Vagina (tissue), 2 donors: ENCODE measurements around the gene ADI1. TPM values are rescaled to one million over a fixed set of nuclear protein-coding genes. Genes with fewer than 3 reads are reported as not detected.

ENCODE experiments used
- DNase-seq, 2 donors: peaks; one replicate each; pipeline ENCODE4 v3.0.0-alpha.2; 2017; ENCODE audit errors: extremely low spot score in 2 of 2
- H3K27ac ChIP-seq: fragments of 200-600 bp; sonication (generic); one replicate; pipeline ENCODE4 v1.5.1; 2019
- H3K27me3 ChIP-seq: fragments of 200-600 bp; sonication (generic); one replicate; pipeline ENCODE4 v1.5.1; 2019
- H3K36me3 ChIP-seq, 2 donors: fragments of 200-600 bp; sonication (generic); one replicate each; pipeline ENCODE4 v1.5.1; 2017 to 2019
- H3K4me1 ChIP-seq: fragments of 200-600 bp; sonication (generic); one replicate; pipeline ENCODE4 v1.5.1; 2019
- H3K4me3 ChIP-seq, 2 donors: fragments of 200-600 bp; sonication (generic); 1 replicate in 1 of 2; 2 replicates in 1 of 2; pipeline ENCODE4 v1.5.1; 2016 to 2019
- H3K9me3 ChIP-seq: fragments of 200-600 bp; sonication (generic); one replicate; pipeline ENCODE4 v1.5.1; 2019
- CTCF ChIP-seq, 3 experiments: fragments of 450-650 bp in 2 of 3; fragments of 200-600 bp in 1 of 3; sonication (generic) in 1 of 3; IDR thresholded peaks; one replicate each; pipeline ENCODE4 v1.5.1; 2017 to 2019; ENCODE audit warnings: antibody characterized with exemption in 3 of 3, mild to moderate bottlenecking in 2 of 3, moderate library complexity in 2 of 3
- POLR2A ChIP-seq, 2 donors: fragments of 450-650 bp; IDR thresholded peaks; one replicate each; pipeline ENCODE4 v1.6.1; 2017; ENCODE audit warnings: antibody characterized with exemption in 2 of 2, mild to moderate bottlenecking in 2 of 2, moderate library complexity in 2 of 2
- POLR2AphosphoS5 ChIP-seq, 2 donors: sonication (generic); formaldehyde crosslinking; IDR thresholded peaks; one replicate each; pipeline ENCODE4 v1.9.0; 2017; ENCODE audit warnings: antibody characterized with exemption in 2 of 2, mild to moderate bottlenecking in 2 of 2, low read depth in 1 of 2; ENCODE audit not compliant: insufficient read depth in 1 of 2
- intact Hi-C: fragments of 100-400 bp; cut with DNase I; formaldehyde crosslinking; loops from one replicate; pipeline ENCODE4 v1.15.1; 2023
- total RNA-seq: library from RNA; depleted of rRNA; stranded (reverse); fragments of >200 nt; gene quantifications from one replicate; pipeline ENCODE4 v1.2.3, GENCODE V29; 2016

Gene ADI1
- total RNA-seq, 1 donor from 2014 or later: 26.3 TPM

DNA sequence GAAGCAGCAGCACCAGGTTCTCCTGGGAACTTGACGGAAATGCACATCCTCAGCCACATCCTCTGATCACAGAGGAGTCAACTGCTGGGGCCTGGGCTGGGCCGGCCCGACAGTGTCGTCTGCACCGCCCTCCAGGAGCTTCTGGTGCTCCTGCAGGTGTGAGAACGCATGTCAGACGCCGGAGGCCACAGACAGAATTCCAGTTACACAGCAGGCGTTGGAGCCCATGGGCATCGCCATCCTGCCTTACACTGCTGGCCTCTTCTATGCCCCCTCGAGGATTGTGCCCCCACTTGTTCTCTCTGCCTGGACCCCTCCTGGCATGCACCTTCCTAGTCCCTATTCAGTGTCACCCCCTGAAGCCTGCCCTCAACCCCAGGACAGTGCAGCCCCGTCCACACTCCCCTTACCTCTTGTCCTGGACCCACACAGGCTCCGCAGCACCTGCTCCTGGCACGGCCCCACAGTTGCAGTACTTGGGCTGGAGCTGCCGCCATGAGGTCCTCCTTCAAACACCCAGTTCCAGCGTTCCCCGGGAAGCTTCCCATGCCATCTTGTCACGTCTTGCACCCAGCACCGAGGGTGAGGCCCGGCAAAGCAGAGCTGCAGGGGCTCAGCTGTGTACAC lies 37.5 kb downstream of the ADI1 start:
- DNase-seq: no peak
- no peak overlapping the region for H3K27ac ChIP-seq
- intact Hi-C loops: no loop called here
- no peaks in the 10 kb centered on the region for H3K4me1 ChIP-seq
- H3K27me3 ChIP-seq: no peaks in the 10 kb centered on the region
- TF ChIP-seq CTCF (IDR thresholded peaks at IDR 0.05) (no peak), POLR2AphosphoS5 (IDR thresholded peaks at IDR 0.05; ENCODE audit: insufficient read depth in 1 of 2, low read depth in 1 of 2) (no peak), POLR2A (IDR thresholded peaks at IDR 0.05) (no peak)
- H3K4me3 ChIP-seq: no peak overlapping the region
- no peaks in the 10 kb centered on the region for H3K9me3 ChIP-seq
- peaks cover 0 to 23% of the 10 kb centered on the region in 2 donors for H3K36me3 ChIP-seq

DNA sequence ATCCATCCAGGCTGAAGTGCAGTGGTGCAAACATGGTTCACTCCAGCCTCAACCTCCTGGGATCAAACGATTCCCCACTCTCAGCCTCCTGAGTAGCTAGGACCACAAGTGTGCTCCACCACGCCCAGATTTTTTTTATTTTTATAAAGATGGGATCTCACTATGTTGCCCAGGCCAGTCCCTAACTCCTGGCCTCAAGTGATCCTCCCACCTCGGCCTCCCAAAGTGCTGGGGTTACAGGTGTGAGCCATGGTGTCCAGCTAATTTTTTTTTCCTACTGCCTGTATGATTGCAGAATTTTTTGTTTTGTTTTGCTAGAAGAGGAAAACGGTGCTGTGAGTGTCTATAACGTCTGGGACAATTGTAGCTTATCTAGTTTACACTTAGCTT lies 38.3 kb downstream of the ADI1 start:
- Histone ChIP-seq H3K27me3 (no peaks in the 10 kb centered on the region), H3K4me3 (no peak overlapping the region), H3K27ac (no peak overlapping the region), H3K9me3 (no peaks in the 10 kb centered on the region), H3K36me3 (peaks cover 0 to 23% of the 10 kb centered on the region in 2 donors), H3K4me1 (no peaks in the 10 kb centered on the region)
- TF ChIP-seq POLR2A (IDR thresholded peaks at IDR 0.05) (no peak), POLR2AphosphoS5 (IDR thresholded peaks at IDR 0.05; ENCODE audit: insufficient read depth in 1 of 2, low read depth in 1 of 2) (no peak), CTCF (IDR thresholded peaks at IDR 0.05) (no peak)
- no peak for DNase-seq
- intact Hi-C loops: no loop called here

DNA sequence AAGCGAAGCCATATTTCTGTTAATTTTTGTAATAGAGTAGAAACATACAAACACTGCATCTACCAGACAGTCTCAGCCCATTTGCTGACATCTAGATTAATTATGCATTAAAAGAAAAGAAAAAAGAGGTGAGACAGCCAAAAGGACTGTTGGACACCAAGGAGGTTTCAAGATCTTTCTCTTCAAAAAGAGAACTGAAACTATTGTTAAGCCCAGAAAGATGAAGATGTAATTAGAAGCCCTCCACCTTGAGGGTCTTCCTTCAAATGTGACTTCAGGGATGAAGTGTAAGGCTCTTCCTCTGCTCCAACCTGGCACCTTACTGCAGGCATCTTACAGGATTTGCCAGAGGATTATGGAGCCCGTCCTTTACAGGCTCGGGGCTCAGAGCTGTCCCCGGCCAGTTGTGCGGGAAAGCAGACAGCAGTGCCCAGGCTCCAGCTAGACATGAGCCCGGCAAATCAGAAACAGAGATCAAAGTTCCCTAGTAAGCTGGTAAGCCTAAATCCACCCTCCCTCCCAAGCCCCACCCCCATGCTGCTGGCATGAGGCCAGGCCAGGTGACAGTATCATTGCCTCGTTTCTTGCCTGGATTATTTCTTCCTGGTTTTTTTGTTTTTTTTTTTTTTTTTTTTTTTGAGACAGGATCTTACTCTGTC lies 38.9 kb downstream of the ADI1 start:
- no peaks in the 10 kb centered on the region for H3K4me1 ChIP-seq
- intact Hi-C loops: no loop called here
- H3K9me3 ChIP-seq: no peaks in the 10 kb centered on the region
- DNase-seq: no peak
- no peaks in the 10 kb centered on the region for H3K27me3 ChIP-seq
- peaks cover 0 to 23% of the 10 kb centered on the region in 2 donors for H3K36me3 ChIP-seq
- no peak overlapping the region for H3K27ac ChIP-seq
- no peak overlapping the region for H3K4me3 ChIP-seq
- TF ChIP-seq CTCF (IDR thresholded peaks at IDR 0.05) (no peak), POLR2A (IDR thresholded peaks at IDR 0.05) (no peak), POLR2AphosphoS5 (IDR thresholded peaks at IDR 0.05; ENCODE audit: insufficient read depth in 1 of 2, low read depth in 1 of 2) (no peak)

GRCh38 chr2:3479430-3480320 lies 39.7 kb downstream of the ADI1 start:
- H3K36me3 ChIP-seq: peaks cover 0 to 23% of the 10 kb centered on the region in 2 donors
- TF ChIP-seq POLR2A (IDR thresholded peaks at IDR 0.05): no peak
- TF ChIP-seq POLR2AphosphoS5 (IDR thresholded peaks at IDR 0.05; ENCODE audit: insufficient read depth in 1 of 2, low read depth in 1 of 2): no peak
- no peak for TF ChIP-seq CTCF (IDR thresholded peaks at IDR 0.05)
- intact Hi-C loops: no loop called here
- no peaks in the 10 kb centered on the region for H3K9me3 ChIP-seq
- no peak for DNase-seq
- no peaks in the 10 kb centered on the region for H3K27me3 ChIP-seq
- H3K27ac ChIP-seq: no peak overlapping the region
- H3K4me3 ChIP-seq: no peak overlapping the region
- no peaks in the 10 kb centered on the region for H3K4me1 ChIP-seq
